Smooth muscle cell of the pulmonary artery (primary cell): Measurements from ENCODE around the gene CLCN1. TPM values are rescaled to one million over a fixed set of nuclear protein-coding genes. Genes with fewer than 3 reads are reported as not detected.

Source experiments
- total RNA-seq: library from RNA; depleted of rRNA; stranded (reverse); fragments of >200 nt; gene quantifications from 2 replicates; pipeline ENCODE4 v1.2.3, GENCODE V29; 2014

The CLCN1 gene
- 0.07 TPM in 1 of 2 replicates, not detected in the other for total RNA-seq

DNA sequence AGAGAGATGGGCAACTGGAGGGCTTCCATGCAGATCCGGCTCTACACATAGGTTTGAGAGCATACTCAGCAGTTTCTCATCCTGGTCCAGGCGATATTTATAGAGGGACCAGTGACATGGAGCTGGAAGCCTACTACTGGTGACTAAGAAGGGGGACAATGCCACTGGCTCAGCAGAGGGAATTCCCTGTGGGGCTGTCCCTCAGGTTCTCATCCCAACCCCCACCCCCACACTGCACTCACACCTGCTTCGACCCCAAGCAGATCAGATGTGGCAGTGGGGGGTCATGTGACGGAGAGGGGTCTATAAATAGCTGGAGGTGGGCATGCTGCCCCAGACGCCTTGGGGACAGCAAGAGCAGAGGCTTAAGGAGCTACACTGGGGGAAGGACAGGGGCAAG, at the start of gene CLCN1:
TSS of gene CLCN1 (plus strand) at position 336 of the 400 bp plus-strand sequence. CDS start 102 bp downstream, outside the sequence.

DNA sequence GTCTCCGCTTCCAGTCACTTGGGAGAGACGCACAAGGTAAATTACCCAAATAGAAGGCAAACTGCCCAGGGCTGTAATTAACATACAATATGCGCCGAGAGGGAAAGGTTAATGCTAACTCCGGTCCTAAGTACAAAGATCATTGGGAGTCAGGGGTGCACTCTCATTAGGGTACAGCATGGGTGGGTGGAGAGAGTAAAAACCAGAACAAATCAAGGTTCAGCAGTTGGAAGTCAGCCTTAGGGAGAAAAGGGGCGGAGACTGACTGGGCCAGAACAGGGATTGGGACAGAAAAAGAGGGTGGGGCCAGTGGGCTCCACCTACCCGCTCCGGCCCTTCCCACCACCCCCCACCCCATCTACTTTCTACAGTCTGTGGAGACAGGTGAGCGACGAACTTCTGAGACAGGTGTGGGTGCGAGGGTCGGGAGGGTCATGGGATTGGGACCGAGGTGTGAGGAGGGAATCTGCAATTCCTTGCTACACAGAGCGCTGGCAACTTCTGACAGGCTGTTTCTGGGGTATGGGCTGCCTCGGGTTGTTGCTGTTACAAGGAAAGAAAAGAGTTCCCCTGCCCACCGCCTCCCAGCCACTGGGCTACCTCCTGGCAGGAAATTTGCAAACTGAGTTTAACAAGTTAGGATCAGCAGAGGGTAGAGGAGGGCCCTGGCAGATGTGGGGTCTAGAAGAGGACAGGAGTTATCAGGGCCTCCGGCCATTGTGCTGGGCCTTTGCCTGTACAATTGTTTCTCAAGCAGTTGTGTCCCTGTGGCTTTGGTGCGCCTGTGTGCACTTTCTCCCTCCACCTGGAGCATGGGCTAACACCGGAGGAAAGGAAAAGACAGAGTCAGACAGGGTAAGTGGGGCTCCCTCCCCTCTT, 31.1 kb upstream of the CLCN1 start, which contains the start of gene TMEM139:
TSS of gene TMEM139 (plus strand) at position 368 of the 879 bp plus-strand sequence. CDS start 1,000 bp downstream, outside the sequence.

GRCh38 chr7:143287935-143288826, 27.7 kb upstream of the CLCN1 start, which contains the start of gene CASP2:
Gene CASP2, plus strand, starts transcription at chr7:143288351. Its CDS starts 105 bp downstream, at chr7:143288456.

GRCh38 chr7:143362131-143363015, 46.5 kb downstream of the CLCN1 start, which contains the start of gene FAM131B:
Gene FAM131B, minus strand, starts transcription at chr7:143362713. Its CDS starts 110 bp downstream, at chr7:143362603.

DNA sequence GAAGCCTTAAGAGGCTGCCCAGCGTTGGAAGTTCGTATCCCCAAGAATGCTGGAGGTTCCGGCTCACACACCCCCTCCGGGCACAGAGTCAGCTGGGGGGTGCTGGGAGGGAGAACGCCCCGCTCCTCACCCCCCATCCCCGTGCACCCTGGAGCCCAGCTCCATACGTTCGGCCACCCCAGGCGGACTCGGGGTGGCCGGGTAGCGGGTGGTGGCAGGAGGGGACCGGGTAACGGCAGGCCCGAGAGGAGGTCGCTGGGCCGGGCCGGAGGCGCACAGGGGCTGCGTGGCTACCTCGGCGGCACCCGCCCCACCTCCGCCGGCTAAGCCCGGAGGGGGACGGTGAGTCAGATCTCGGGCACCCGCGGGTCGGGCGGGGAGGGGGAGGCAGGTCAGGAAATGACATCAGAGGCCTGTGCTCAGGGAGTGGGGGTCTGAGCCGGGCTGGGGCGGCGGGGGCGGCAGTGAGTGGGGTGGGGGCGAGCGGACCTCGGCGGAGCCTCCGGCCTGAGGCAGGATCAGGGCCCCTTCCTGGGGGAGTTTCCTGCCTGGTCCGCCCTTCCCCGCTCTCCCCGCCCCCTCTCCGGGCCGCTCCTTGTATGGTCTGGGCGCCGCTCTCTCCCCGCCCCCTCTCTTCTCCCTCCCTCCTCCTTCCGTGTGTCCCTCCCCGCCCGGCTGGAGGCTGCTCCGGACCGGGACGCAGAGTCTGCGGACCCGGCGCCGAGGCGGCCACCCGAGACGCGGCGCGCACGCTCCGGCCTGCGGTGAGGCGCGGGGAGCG, 64.9 kb downstream of the CLCN1 start, which contains the start of gene ZYX:
TSS of gene ZYX (plus strand) at position 700 of the 781 bp plus-strand sequence. CDS start 227 bp downstream, outside the sequence.

Other genes starting within 250 kb of the CLCN1 start
- gene PIP, start 184.0 kb upstream of the CLCN1 start, total RNA-seq = not detected in 2 replicates
- gene TAS2R39, start 132.7 kb upstream of the CLCN1 start, total RNA-seq = not detected in 2 replicates
- gene TAS2R40, start 94.1 kb upstream of the CLCN1 start, total RNA-seq = not detected in 2 replicates
- gene GSTK1, start 52.7 kb upstream of the CLCN1 start, total RNA-seq = 71.8 and 80.3 TPM in 2 replicates
- gene TMEM139, start 31.2 kb upstream of the CLCN1 start, total RNA-seq = 0.23 TPM in 1 of 2 replicates, not detected in the other
- gene CASP2, start 27.8 kb upstream of the CLCN1 start, total RNA-seq = 12.4 and 13.6 TPM in 2 replicates
- gene FAM131B, start 46.6 kb downstream of the CLCN1 start, total RNA-seq = 3.2 and 9.1 TPM in 2 replicates
- 62.0 and 92.3 TPM in 2 replicates for gene ZYX, start 65.2 kb downstream of the CLCN1 start, total RNA-seq
- gene EPHA1, start 92.7 kb downstream of the CLCN1 start, total RNA-seq = not detected in 2 replicates
- 0.07 TPM in 1 of 2 replicates, not detected in the other for gene TAS2R60, start 127.3 kb downstream of the CLCN1 start, total RNA-seq
- gene TAS2R41, start 161.8 kb downstream of the CLCN1 start, total RNA-seq = not detected in 2 replicates